ENCODE data around the gene MYL12A.

DNA sequence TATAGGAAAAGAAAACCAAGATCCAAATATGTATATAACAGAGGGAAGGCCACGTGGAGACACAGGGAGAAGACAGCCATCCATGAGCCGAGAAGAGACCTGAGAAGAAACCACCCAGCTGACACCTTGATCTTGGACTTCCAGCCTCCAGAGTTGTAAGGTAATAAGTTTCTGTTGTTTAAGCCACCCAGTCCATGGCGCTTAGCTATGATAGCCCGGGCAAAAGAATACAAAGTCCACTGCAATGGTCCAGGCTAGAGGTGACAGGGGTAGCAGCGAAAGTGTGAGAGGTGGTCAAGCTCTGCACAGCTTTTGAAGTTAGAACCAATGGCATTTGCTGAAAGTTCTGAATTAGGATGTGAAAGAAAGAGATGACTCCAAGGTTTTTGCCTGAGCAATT, 30.6 kb upstream of the MYL12A start:
- TF ChIP-seq POLR2A (IDR thresholded peaks at IDR 0.05; ENCODE audit: low read depth, low read length) (no peak), TAF1 (IDR thresholded peaks at IDR 0.05; ENCODE audit: low read depth, low read length) (no peak), SPI1 (IDR thresholded peaks at IDR 0.05; ENCODE audit: low read depth, low read length) (no peak)
